Measurements from ENCODE around the gene PCK2. TPM values are rescaled to one million over a fixed set of nuclear protein-coding genes. Genes with fewer than 3 reads are reported as not detected.
A peak's percentile ranks its signal among the peaks of the same experiment; 100 is the strongest.

The PCK2 gene
- total and polyA plus RNA-seq, 2 of the 13 experiments (the other 11 are each of a cell fraction or from before 2014, with no cell fraction given) = 129 to 272 TPM

GRCh38 chr14:24110060-24110459 lies 15.9 kb downstream of the PCK2 start (continued):
- TF ChIP-seq ARHGAP35 (CRISPR knock-in tag; IDR thresholded peaks at IDR 0.05; ENCODE audit: borderline replicate concordance) = no peak
- TF ChIP-seq ZNF574 (CRISPR knock-in tag; IDR thresholded peaks at IDR 0.05) = no peak
- no peak for TF ChIP-seq E2F1 (CRISPR knock-in tag; IDR thresholded peaks at IDR 0.05)
- TF ChIP-seq STAT6 (CRISPR knock-in tag; IDR thresholded peaks at IDR 0.05; ENCODE audit: borderline replicate concordance) = no peak
- no peak for TF ChIP-seq ZBTB4 (CRISPR knock-in tag; IDR thresholded peaks at IDR 0.05; ENCODE audit: borderline replicate concordance)
- no peak for TF ChIP-seq SAFB2 (CRISPR knock-in tag; IDR thresholded peaks at IDR 0.05; ENCODE audit: borderline replicate concordance, low read depth)
- no peak for TF ChIP-seq ZNF30 (CRISPR knock-in tag; IDR thresholded peaks at IDR 0.05)
- TF ChIP-seq ZNF296 (CRISPR knock-in tag; conservative IDR thresholded peaks at IDR 0.05) = no peak
- TF ChIP-seq MAFF (IDR thresholded peaks at IDR 0.05; ENCODE audit: low read depth, low read length) = no peak
- no peak for TF ChIP-seq FOXC1 (CRISPR knock-in tag; IDR thresholded peaks at IDR 0.05; ENCODE audit: borderline replicate concordance)
- TF ChIP-seq GFI1 (CRISPR knock-in tag; IDR thresholded peaks at IDR 0.05; ENCODE audit: borderline replicate concordance) = no peak
- TF ChIP-seq MIER2 (CRISPR knock-in tag; IDR thresholded peaks at IDR 0.05) = no peak
- TF ChIP-seq ARID2 (CRISPR knock-in tag; IDR thresholded peaks at IDR 0.05; ENCODE audit: borderline replicate concordance) = 0 out of 2 replicates have a peak, but pooled peaks have one; percentile 26
- TF ChIP-seq ZNF781 (CRISPR knock-in tag; IDR thresholded peaks at IDR 0.05; ENCODE audit: borderline replicate concordance, not compliant biosample characterization) = no peak
- TF ChIP-seq ZSCAN25 (CRISPR knock-in tag; IDR thresholded peaks at IDR 0.05) = no peak
- no peak for TF ChIP-seq ZNF672 (CRISPR knock-in tag; IDR thresholded peaks at IDR 0.05)
- no peak for TF ChIP-seq MZF1 (CRISPR knock-in tag; IDR thresholded peaks at IDR 0.05; ENCODE audit: borderline replicate concordance)
- no peak for TF ChIP-seq TFE3 (CRISPR knock-in tag; IDR thresholded peaks at IDR 0.05)
- TF ChIP-seq POLR2AphosphoS2 (IDR thresholded peaks at IDR 0.05; ENCODE audit: low read depth, low read length) = no peak
